ENCODE measurements around the gene TULP4. TPM values are rescaled to one million over a fixed set of nuclear protein-coding genes. Genes with fewer than 3 reads are reported as not detected.

Gene TULP4
- total RNA-seq, 1 donor = 131 TPM

- DNase-seq (ENCODE audit: low read depth) = peak; percentile 14
- no peak overlapping the region for H3K4me3 ChIP-seq (ENCODE audit: low read depth, low read length)
- no peak for TF ChIP-seq CTCF (IDR thresholded peaks at IDR 0.05; ENCODE audit: insufficient read depth, low read length)
These were observed 41.9 kb downstream of the TULP4 start for GRCh38 chr6:158353883-158354877.

DNA sequence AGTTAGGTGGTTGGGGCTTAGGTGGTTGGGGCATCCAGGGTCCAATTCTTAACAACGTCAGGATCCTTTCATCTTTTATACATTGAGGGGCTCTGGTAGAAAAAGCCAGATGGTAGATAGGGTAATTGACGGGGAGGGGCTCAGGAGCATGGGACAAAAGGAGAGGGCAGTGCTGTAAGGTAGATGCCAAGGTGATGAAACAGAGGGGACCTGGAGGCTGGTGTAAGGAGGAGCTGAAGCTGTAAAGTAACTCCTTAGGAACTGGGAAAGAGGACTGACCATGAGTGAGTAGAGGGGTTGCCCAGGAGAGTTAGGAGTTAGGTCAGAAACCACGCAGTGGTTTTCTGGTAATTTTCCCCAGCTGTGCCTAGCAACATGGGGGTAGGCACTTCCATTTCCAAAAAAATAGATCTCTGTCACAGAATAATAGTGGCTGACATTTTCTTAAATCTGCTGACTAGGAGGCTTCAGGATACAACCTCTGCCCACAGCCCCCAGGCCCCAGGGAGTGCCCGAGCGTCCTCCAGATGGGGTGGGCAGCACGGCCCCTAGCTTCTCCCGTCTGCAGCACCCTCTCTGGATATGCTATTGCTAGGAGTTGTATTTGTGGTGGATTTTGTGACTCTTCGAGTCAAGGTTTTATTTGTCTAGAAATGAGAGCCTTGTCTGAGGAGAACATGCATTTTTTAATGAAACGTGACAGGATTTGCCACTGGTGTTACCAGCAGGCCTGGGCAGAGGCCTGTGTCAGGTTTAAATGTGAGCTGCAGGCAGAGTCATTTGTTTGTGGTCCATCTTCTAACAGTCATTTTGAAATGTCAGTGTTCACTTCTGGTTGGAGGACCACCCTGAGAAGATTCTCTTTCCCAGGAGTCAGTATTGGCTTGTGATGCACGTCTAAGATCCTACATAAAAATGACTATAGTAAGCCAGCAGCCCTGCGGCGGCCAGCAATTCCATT is 44.6 kb downstream of the TULP4 start:
- no peak for DNase-seq (ENCODE audit: low read depth)
- no peak overlapping the region for H3K4me3 ChIP-seq (ENCODE audit: low read depth, low read length)
- no peak for TF ChIP-seq CTCF (IDR thresholded peaks at IDR 0.05; ENCODE audit: insufficient read depth, low read length)

DNA sequence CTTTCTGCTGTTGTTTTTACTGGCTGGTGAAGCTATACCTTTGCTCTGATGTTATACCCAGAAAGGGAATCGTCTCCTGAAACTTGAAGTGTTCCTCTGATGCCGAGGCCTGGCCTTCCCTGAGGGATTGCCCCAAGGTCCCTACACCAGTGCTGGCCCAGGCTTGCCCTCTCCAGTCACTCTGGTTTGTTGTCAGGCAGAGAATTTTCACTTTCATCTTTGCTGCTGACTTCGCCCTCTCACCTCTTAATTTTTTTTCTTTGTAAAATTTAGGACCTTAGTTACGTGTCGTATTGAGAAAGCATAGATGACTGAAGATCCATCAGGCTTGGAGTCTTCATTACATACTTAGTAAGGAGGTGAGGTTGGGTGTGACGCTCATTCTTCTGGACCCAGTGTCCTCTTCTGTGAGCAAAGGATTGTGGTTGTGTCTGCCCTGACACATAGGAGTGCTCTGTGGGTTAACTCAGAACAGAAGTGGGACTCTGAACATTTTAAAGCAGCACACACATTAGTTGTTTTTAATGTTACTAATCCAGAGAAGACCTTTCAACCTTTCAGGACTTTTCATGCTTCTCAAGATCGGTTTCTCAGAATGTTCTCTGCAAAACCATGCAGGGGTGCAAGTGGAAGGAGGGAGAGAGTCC is 45.4 kb downstream of the TULP4 start:
- DNase-seq (ENCODE audit: low read depth) = no peak
- no peak for TF ChIP-seq CTCF (IDR thresholded peaks at IDR 0.05; ENCODE audit: insufficient read depth, low read length)
- H3K4me3 ChIP-seq (ENCODE audit: low read depth, low read length) = no peak overlapping the region

GRCh38 chr6:158358450-158359077 is 46.3 kb downstream of the TULP4 start:
- H3K4me3 ChIP-seq (ENCODE audit: low read depth, low read length) = no peak overlapping the region
- no peak for DNase-seq (ENCODE audit: low read depth)
- no peak for TF ChIP-seq CTCF (IDR thresholded peaks at IDR 0.05; ENCODE audit: insufficient read depth, low read length)

GRCh38 chr6:158361068-158361467 is 48.8 kb downstream of the TULP4 start:
- no peak for TF ChIP-seq CTCF (IDR thresholded peaks at IDR 0.05; ENCODE audit: insufficient read depth, low read length)
- no peak for DNase-seq (ENCODE audit: low read depth)
- no peak overlapping the region for H3K4me3 ChIP-seq (ENCODE audit: low read depth, low read length)

All from fibroblast of the aortic adventitia (primary cell).